Vagina (tissue), 2 donors: ENCODE data around the gene ANKRD11. TPM values are rescaled to one million over a fixed set of nuclear protein-coding genes. Genes with fewer than 3 reads are reported as not detected.

Experiments
- DNase-seq, 2 donors: peaks; one replicate each; pipeline ENCODE4 v3.0.0-alpha.2; 2017; ENCODE audit errors: extremely low spot score in 2 of 2
- H3K27ac ChIP-seq: fragments of 200-600 bp; sonication (generic); one replicate; pipeline ENCODE4 v1.5.1; 2019
- H3K27me3 ChIP-seq: fragments of 200-600 bp; sonication (generic); one replicate; pipeline ENCODE4 v1.5.1; 2019
- H3K36me3 ChIP-seq, 2 donors: fragments of 200-600 bp; sonication (generic); one replicate each; pipeline ENCODE4 v1.5.1; 2017 to 2019
- H3K4me1 ChIP-seq: fragments of 200-600 bp; sonication (generic); one replicate; pipeline ENCODE4 v1.5.1; 2019
- H3K4me3 ChIP-seq, 2 donors: fragments of 200-600 bp; sonication (generic); 1 replicate in 1 of 2; 2 replicates in 1 of 2; pipeline ENCODE4 v1.5.1; 2016 to 2019
- H3K9me3 ChIP-seq: fragments of 200-600 bp; sonication (generic); one replicate; pipeline ENCODE4 v1.5.1; 2019
- POLR2A ChIP-seq, 2 donors: fragments of 450-650 bp; IDR thresholded peaks; one replicate each; pipeline ENCODE4 v1.6.1; 2017; ENCODE audit warnings: antibody characterized with exemption in 2 of 2, mild to moderate bottlenecking in 2 of 2, moderate library complexity in 2 of 2
- POLR2AphosphoS5 ChIP-seq, 2 donors: sonication (generic); formaldehyde crosslinking; IDR thresholded peaks; one replicate each; pipeline ENCODE4 v1.9.0; 2017; ENCODE audit warnings: antibody characterized with exemption in 2 of 2, mild to moderate bottlenecking in 2 of 2, low read depth in 1 of 2; ENCODE audit not compliant: insufficient read depth in 1 of 2
- intact Hi-C: fragments of 100-400 bp; cut with DNase I; formaldehyde crosslinking; loops from one replicate; pipeline ENCODE4 v1.15.1; 2023
- total RNA-seq: library from RNA; depleted of rRNA; stranded (reverse); fragments of >200 nt; gene quantifications from one replicate; pipeline ENCODE4 v1.2.3, GENCODE V29; 2016
- TF ChIP-seq, protein P1 (sequence below), 3 experiments: fragments of 450-650 bp in 2 of 3; fragments of 200-600 bp in 1 of 3; sonication (generic) in 1 of 3; IDR thresholded peaks; one replicate each; pipeline ENCODE4 v1.5.1; 2017 to 2019; ENCODE audit warnings: antibody characterized with exemption in 3 of 3, mild to moderate bottlenecking in 2 of 3, moderate library complexity in 2 of 3

Gene ANKRD11
- total RNA-seq, 1 donor from 2014 or later, result 135 TPM

DNA sequence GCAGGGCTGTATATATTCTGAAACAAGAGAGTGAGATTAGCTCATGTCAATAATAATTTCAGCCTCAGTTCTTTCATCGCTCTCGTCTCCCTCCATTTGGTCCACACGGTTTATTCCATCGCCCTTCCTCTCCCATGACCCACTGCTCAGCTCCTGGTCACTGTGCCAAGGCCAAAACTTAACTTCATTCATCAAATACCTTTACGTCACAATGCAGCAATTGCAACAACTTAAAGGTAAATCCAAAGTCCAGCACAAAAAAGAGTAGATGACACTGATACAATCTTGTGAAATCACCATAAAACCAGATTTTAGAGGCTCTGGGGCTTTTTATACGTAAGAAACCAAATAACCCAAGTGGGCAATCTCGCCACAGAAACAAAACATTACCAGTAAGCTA lies 72.0 kb downstream of the ANKRD11 start:
- H3K4me1 ChIP-seq, result peaks cover 59% of the 10 kb centered on the region
- H3K36me3 ChIP-seq, result no peaks in the 10 kb centered on the region
- TF ChIP-seq, protein P1, sequence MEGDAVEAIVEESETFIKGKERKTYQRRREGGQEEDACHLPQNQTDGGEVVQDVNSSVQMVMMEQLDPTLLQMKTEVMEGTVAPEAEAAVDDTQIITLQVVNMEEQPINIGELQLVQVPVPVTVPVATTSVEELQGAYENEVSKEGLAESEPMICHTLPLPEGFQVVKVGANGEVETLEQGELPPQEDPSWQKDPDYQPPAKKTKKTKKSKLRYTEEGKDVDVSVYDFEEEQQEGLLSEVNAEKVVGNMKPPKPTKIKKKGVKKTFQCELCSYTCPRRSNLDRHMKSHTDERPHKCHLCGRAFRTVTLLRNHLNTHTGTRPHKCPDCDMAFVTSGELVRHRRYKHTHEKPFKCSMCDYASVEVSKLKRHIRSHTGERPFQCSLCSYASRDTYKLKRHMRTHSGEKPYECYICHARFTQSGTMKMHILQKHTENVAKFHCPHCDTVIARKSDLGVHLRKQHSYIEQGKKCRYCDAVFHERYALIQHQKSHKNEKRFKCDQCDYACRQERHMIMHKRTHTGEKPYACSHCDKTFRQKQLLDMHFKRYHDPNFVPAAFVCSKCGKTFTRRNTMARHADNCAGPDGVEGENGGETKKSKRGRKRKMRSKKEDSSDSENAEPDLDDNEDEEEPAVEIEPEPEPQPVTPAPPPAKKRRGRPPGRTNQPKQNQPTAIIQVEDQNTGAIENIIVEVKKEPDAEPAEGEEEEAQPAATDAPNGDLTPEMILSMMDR (IDR thresholded peaks at IDR 0.05), result no peak
- TF ChIP-seq POLR2AphosphoS5 (IDR thresholded peaks at IDR 0.05; ENCODE audit: insufficient read depth in 1 of 2, low read depth in 1 of 2) (no peak), POLR2A (IDR thresholded peaks at IDR 0.05) (no peak)
- H3K9me3 ChIP-seq, result no peaks in the 10 kb centered on the region
- H3K27ac ChIP-seq, result no peak overlapping the region
- H3K27me3 ChIP-seq, result no peaks in the 10 kb centered on the region
- DNase-seq, result no peak
- H3K4me3 ChIP-seq, result no peak overlapping the region
- intact Hi-C loops, result no loop called here

DNA sequence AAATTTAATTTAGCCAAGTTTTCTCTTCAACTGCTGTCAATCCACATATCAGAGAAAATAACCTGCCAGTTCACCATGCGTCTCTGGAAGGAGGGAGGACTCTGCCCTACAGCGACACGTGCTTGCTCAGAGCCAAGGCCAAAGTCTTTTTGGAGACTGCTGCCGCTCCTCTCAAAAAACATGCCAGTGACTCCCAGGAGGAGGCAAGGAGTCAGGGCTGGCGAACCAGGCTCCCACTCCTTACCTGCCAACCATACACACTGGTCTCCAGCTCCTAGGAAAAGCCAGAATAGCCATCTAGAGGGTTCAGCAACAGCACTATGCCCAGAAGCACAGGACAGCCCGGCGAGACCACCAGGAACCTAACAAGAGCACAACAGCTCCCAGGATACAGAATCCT lies 73.0 kb downstream of the ANKRD11 start:
- no peak for TF ChIP-seq POLR2A (IDR thresholded peaks at IDR 0.05)
- TF ChIP-seq POLR2AphosphoS5 (IDR thresholded peaks at IDR 0.05; ENCODE audit: insufficient read depth in 1 of 2, low read depth in 1 of 2), result no peak
- TF ChIP-seq, protein P1 (IDR thresholded peaks at IDR 0.05), result no peak
- no peak overlapping the region for H3K27ac ChIP-seq
- intact Hi-C loops, result no loop called here
- no peak for DNase-seq
- H3K36me3 ChIP-seq, result no peaks in the 10 kb centered on the region
- H3K4me1 ChIP-seq, result peaks cover 59% of the 10 kb centered on the region
- H3K4me3 ChIP-seq, result no peak overlapping the region
- H3K9me3 ChIP-seq, result no peaks in the 10 kb centered on the region
- no peaks in the 10 kb centered on the region for H3K27me3 ChIP-seq

DNA sequence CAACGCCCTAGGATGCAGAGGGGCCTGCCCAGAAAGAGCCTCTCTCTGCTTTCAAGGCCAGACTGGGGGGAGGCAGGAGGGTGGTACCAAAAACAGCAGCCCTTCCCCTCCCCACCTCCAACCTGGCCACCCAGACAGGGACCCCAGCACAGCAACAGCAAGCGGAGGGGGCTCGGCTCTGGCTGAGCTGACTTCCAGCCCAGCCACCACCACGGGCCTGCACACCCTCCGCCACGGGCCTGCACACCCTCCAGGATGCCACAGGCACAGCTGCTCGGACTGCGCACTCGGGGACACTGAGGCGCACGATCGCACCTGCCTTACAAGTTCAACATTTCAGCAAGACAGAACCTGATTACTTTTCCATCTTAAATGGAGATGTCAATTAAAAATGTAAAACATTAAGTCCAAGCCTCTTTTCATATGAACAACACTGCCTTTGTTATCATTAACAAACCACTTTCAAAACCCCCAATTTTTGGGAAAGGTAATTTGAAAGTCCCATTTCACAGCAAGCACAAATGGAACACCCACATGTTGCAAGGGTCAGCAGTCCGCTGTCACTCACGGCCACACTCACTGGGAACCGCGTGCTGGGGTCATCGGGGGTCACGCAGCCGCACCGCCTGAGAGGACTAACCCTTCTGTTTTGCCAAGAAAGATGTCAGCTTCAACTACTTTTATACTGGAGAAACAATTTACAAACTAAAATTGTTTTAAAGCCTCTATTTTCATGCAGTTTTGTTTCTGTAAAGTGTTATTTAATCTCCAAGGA lies 76.4 kb downstream of the ANKRD11 start:
- H3K4me3 ChIP-seq, result no peak overlapping the region
- intact Hi-C loops, result no loop called here
- H3K27me3 ChIP-seq, result no peaks in the 10 kb centered on the region
- TF ChIP-seq POLR2A (IDR thresholded peaks at IDR 0.05), result no peak
- TF ChIP-seq, protein P1 (IDR thresholded peaks at IDR 0.05), result no peak
- TF ChIP-seq POLR2AphosphoS5 (IDR thresholded peaks at IDR 0.05; ENCODE audit: insufficient read depth in 1 of 2, low read depth in 1 of 2), result no peak
- no peak for DNase-seq
- H3K9me3 ChIP-seq, result no peaks in the 10 kb centered on the region
- no peak overlapping the region for H3K27ac ChIP-seq
- no peaks in the 10 kb centered on the region for H3K36me3 ChIP-seq
- H3K4me1 ChIP-seq, result peaks cover 80% of the 10 kb centered on the region

DNA sequence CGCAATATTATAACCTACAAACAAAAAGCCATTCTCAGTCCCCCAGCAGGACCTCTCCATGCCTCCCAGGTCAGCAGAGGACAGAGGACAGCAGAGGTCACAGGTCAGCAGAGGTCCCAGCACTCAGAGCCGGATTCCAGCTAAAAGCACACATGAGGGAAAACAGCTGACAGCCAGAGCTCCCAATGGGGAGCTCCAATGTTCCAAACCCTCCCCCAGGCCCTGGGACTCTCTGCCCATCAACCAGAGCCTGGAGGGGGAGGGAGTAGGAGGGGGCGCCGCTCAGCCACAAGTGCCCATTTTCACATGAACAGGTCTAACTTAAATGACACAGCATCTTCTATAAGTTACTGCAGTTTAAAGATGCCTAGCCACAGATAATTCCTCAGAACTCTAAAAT lies 77.5 kb downstream of the ANKRD11 start:
- H3K27ac ChIP-seq, result no peak overlapping the region
- no peak for DNase-seq
- no peak for TF ChIP-seq POLR2AphosphoS5 (IDR thresholded peaks at IDR 0.05; ENCODE audit: insufficient read depth in 1 of 2, low read depth in 1 of 2)
- no peak for TF ChIP-seq POLR2A (IDR thresholded peaks at IDR 0.05)
- TF ChIP-seq, protein P1 (IDR thresholded peaks at IDR 0.05), result no peak
- no peaks in the 10 kb centered on the region for H3K36me3 ChIP-seq
- intact Hi-C loops, result no loop called here
- H3K4me1 ChIP-seq, result peaks cover 82% of the 10 kb centered on the region
- H3K9me3 ChIP-seq, result no peaks in the 10 kb centered on the region
- no peaks in the 10 kb centered on the region for H3K27me3 ChIP-seq
- no peak overlapping the region for H3K4me3 ChIP-seq

DNA sequence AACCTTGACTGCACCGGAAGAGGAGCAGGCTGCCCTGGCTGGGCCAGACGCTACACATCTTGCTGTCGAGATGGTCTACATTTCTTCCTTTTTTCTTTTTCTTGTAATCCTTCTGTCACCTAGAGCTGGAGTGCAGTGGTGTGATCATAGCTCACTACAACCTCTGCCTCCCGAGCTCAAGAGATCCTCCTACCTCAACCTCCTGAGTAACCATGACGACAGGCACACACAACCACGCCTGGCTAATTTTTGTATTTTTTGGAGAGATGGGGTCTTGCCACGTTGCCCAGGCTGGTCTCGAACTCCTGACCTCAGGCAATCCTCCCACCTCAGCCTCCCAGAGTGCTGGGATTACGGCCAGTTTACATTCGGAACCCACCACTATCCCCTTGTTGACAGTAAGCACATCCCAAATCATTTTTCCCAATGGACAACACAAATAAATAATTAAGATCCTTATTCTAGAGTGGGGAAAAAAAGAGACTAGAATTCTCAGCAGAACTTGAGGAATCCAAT lies 79.0 kb downstream of the ANKRD11 start:
- intact Hi-C loops, result no loop called here
- H3K27me3 ChIP-seq, result no peaks in the 10 kb centered on the region
- no peak overlapping the region for H3K27ac ChIP-seq
- no peaks in the 10 kb centered on the region for H3K36me3 ChIP-seq
- H3K4me3 ChIP-seq, result no peak overlapping the region
- peaks cover 86% of the 10 kb centered on the region for H3K4me1 ChIP-seq
- H3K9me3 ChIP-seq, result no peaks in the 10 kb centered on the region
- TF ChIP-seq POLR2A (IDR thresholded peaks at IDR 0.05) (no peak), POLR2AphosphoS5 (IDR thresholded peaks at IDR 0.05; ENCODE audit: insufficient read depth in 1 of 2, low read depth in 1 of 2) (no peak)
- TF ChIP-seq, protein P1 (IDR thresholded peaks at IDR 0.05), result no peak
- no peak for DNase-seq
